GM19035 (cell line): Measurements from ENCODE around the gene RPS3A.
"Not testable (repeated sequence)": the region's sequence is repeated elsewhere in the genome, so short reads cannot be mapped to it uniquely, and the experiment has no call there.

ENCODE experiments used
- ATAC-seq: cut with Tn5 transposase; IDR thresholded peaks from one replicate; pipeline ENCODE4 v1.9.1; 2021; ENCODE audit not compliant: unreplicated experiment

Gene RPS3A

DNA sequence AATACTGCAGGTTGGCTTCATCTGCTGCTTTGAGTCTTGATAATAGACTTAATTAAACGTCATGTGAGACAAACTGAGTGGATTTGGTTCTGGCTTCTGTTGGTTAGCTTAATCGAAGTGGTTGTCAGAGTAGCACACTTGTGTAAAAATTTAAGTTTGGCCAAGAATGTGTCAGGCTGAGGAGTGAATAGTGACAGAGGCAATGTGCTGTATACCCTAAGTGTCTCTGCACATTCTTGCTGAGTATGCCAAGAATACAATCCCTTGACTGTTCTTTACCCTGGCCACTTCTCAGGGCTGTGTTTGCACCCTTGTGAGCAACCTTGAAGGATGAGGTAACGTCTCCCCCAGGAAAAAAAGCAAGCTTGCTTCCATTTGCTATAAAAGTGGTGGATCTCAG is 14.9 kb downstream of the RPS3A start:
- ATAC-seq = no peak

DNA sequence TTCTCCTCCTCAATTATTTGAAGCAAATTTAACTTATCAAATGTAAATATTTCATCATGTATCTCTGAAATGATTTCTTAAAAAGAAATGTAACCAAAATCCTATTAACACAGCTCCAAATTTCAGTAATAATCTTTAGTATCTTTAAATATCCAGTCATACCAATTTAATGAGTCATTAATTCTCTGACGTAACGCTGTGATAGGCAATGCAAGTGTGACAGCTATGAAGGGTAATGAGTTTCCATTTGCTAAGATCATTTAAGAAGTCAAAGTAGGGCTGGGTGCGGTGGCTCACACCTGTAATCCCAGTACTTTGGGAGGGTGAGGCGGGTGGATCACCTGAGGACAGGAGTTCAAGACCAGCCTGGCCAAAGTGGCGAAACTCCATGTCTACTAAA is 15.6 kb downstream of the RPS3A start:
- no peak for ATAC-seq

DNA sequence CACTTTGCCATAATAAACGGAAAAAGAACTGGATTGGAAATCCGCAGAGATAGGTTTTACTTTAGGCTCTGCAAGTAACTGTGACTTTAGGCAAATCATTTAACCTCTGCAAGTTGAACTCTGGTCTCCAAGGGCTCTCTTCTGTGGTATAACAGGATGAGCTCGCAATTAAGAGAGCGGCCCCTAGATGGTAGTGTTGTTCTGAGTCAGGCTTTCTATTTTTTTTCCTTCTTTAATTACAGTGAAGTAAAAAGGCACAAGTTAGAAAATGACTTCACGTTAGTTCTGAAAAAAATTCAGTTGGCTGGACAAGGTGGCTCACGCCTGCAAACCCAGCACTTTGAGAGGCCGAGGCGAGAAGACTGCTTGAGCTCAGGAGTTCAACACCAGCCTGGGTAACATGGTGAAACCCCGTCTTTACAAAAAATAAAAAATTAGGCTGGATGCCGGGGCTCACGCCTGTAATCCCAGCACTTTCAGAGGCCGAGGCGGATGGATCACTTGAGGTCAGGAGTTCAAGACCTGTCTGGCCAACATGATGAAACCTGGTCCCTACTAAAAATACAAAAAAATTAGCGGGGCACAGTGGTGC is 18.0 kb downstream of the RPS3A start:
- ATAC-seq = peak; percentile 92

DNA sequence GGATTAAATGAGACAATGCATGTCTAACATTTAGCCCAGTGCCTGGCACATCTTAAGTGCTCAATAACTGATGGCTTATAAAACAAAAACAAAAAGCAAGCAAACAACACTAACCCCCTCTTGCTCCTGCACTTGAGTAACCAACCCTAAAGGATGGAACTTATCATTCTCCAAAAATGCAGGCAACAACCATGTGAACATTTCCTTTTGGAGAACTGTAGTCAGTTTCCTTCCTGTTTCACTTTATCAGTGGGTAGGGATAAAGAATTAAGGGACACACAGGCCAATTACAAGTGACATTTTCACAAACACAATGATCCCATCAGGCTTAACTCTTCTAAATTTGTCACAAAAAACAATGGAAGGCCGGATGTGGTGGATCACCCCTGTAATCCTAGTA is 30.4 kb downstream of the RPS3A start:
- ATAC-seq = no peak

DNA sequence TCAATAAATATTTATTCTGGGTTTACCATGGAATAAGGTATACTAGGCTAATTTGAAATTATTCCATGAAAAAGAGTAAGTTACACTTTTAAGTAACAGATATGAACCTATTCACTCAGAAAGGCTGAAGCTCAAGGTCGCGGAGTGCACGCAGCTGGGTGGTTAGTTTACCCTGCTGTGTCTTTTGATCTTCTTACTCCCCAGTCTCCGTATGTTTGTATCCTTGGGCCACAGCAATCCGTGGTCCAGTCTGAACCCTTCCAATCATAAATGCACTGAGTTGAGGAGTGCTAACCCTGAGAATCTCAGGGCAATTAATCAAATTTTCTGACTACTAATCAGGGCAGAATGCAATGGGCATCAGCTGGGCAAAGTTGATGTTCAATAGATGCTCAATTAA is 33.9 kb downstream of the RPS3A start:
- no peak for ATAC-seq

DNA sequence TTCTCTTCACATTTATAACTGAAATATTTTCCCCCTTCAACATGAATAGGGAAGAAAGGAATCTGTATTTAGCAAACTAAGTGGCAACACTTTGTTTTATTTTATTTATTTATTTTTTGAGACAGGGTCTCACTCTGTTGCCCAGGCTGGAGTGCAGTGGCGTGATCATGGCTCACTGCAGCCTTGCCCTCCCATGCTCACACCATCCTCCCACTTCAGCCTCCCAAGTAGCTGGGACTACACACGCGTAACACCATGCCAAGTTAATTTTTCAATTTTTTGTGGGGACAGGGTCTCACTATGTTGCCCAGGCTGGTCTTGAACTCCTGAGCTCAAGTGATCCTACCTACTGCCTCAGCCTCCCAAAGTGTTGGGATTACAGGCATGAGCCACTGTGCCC is 36.6 kb downstream of the RPS3A start:
- not testable (repeated sequence) for ATAC-seq

DNA sequence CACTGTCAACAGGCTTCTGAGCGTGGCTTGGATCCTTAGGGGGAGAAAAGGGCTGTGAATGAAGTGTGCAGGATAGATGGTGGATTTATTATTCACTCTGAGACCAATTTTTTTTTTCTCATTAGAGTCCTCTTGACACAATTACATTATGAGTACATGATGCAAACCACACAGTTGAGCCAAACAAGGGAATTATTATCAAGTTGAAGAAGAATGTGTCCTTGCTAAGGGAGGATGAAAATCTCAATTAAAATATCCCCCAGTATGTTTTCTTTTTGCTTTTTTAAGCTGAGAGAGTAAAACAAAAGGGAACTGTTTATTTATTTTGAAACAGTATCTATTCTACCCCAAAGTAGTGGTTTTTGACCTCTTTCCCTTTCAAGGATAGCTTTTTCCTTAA is 40.4 kb downstream of the RPS3A start:
- ATAC-seq = no peak

DNA sequence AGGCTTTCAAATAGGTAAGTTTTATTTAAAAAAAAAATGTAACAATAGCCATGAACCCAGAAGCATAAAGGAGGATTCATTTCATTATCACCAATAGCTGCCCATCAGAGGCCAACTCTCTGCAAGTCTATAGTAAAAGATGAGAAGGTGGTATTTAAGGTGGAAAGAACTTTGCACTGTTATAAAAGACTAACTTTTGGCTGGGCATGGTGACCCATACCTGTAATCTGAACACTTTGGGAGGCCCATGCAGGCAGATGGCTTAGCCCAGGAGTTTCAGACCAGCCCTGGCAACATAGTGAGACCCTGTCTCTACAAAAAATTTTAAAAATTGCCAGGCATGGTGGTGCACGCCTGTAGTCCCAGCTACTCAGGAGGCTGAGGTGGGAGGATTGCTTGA is 43.3 kb downstream of the RPS3A start:
- ATAC-seq = no peak

DNA sequence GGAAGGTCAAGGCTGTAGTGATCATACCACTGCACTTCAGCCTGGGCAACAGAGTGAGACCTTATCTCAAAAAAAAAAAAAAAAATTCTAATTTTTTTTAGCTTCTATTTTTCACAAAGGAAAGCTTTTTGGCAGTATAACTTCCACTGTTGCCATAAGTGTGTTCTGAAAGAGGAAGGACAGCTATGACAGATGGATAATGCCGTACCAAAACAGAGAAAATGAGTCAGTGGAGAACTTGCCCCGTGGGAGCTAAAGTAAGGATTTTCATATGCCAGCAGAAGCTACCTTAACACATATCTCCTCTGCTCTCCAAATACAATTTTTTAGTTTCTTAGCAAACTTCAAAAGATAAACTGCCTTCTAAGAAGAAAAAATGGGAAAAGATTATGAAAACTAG is 43.7 kb downstream of the RPS3A start:
- ATAC-seq = no peak

DNA sequence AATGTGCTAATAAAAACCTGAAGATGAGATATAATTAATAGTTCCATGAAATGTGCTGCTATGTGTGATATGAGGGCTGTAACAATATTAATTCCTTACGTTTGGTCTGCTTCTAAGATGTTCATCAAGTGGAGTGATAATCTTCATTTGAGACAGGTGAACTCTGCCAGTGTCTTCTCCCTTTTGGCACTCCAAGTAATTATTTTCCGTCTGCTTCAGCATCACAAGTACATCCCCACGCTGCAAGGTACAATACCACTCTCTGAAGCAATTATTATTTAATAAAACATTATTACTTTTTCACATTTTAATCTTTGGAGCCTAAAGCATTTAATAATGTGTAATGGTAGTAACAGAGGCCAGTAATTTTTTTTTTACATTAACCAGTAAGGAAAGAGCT is 44.4 kb downstream of the RPS3A start:
- no peak for ATAC-seq

DNA sequence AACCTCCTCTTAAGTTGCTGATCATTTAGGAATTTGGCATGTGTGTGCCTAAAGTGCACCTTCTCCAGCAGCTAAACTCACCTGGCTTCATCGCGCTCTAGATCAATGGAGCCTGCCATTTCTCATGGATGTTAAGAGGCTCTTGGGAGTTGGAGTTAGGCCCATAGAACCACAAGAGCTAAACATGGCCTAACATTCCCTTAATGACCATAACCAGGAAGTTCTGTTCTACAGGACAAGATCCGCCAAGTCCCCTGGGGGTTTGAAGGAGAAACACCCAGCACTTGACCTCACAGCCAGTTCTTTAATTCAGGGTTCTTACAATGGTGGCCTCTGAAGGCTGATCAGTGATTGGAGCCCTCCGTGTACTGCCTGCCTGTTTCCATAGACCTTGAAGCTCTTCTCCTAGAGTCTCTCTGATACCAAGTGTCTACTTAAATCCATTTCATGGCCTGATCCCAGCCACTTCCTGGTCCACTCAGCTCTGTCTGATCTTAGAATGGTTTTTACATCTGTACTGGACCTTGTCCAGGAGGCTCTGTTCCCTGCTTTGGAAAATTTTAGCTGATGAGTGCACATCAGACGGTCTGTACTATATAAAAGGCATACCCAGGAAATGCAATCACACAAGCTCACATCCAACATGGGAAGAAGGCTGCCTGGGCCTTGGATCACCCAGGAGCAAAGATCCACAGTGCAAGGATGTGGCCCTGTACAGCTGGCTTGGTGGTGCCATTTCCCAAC is 45.1 kb downstream of the RPS3A start:
- no peak for ATAC-seq

DNA sequence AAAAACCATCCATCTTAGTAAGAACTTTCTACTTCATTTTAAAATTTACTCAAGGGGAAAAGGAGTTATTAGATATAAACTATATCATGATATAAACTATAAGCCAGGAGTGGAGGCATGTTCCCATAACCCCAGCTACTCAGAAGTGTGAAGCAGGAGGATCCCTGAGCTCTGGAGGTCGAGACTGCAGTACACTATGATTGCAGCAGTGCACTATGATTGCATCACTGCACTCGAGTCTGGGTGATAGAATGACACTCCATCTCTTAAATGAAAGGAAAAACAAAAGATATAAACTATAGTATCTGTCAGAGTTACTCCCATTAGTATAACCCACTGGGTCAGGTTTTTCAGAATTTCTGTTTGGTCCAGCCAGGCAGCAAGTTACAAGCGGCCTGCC is 47.6 kb downstream of the RPS3A start:
- ATAC-seq = no peak

DNA sequence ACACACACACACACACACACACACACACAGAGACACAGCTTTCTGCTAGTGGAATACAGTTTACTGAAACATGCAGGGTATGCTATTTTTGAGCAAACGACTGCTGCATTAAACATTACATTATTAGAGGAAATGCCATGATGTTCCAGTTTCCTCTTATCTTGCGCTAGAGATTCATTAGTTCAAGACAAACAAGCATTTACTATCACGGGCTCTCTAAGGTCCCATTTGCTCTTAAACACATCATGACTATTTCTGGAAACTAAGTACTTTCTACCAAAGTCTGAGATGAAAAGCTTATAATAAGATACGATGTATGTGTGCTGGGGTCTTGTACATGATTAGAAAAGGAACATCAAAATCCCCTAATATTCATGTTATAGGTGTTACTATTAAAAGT is 48.8 kb downstream of the RPS3A start:
- no peak for ATAC-seq

DNA sequence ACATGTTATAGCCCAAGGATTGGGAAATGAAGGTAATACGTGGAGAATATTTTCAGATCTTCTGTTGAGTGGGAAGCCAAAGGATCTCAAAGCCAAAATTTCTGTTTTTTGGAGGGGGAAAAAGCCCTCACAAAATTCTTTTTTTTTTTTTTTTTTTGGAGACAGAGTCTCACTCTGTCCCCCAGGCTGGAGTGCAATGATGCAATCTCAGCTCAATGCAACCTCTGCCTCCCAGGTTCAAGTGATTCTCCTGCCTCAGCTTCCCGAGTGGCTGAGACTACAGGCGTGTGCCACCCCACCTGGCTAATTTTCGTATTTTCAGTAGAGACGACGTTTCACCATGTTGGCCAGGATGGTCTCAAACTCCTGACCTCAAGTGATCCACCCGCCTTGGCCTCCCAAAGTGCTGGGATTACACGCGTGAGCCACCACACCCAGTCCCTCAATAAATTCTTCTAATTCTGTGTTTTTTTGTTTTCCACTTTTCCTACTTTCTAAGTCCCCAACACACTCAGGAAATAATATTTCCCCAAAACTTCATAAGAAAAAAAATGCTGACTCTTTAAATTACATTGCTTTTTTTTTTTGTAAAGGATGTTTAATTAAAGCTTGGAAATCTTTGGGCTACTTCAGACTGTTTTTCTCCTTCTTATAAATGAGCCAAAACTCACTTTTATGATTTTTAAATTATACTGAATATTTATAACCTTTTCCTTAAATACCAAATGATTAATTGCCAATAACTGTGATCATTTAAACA is 51.6 kb downstream of the RPS3A start:
- ATAC-seq = no peak

DNA sequence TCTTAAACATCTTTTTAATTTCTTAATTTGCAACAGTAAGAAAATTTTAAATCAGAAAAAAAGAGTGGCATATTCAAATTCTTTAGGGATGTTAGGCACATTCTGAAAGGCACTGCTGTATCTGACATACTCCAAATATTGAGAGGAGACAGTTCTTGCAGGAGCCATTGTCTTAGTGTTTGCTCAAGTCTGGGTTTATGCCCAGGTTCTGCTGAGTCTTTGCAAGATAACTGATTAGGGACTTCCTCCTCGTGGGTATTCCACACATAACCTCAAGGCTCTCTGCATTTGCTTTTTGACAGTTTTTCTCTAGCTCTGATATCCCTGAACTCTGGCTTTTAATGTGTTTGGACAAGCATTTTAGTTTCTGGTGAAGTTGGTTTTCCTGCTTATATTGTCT is 52.6 kb downstream of the RPS3A start:
- ATAC-seq = no peak

DNA sequence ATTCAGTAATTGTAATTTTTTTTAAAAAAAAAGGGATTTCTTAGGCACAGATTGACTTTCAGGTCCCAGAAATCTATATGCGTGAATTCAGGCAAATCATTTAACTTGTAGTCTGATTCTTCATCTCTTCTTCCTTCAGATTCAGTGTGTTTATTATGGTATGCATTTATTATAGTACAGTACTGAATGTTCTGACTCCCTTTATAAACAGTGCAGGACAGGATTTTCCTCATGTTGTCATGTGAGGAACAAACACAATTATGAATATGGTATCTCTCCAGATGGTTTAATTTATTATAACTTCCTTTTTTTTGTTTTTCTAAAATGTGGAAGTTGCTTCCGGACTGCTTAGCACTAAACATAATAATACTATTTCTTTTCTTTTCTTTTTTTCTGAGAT is 54.2 kb downstream of the RPS3A start:
- no peak for ATAC-seq
